Daoy (cell line): ENCODE measurements around the gene TGIF1. TPM values are rescaled to one million over a fixed set of nuclear protein-coding genes. Genes with fewer than 3 reads are reported as not detected.

Experiments
- DNase-seq: peaks from one replicate; pipeline ENCODE4 v3.0.0-alpha.2; 2015; ENCODE audit warnings: low read depth
- total RNA-seq: library from RNA; depleted of rRNA; stranded (reverse); fragments of >200 nt; shearing (Covaris generic); gene quantifications from 2 replicates; pipeline ENCODE4 v1.2.3, GENCODE V29; 2014

The TGIF1 gene
- total RNA-seq, 1 experiment from 2014 or later = 48.0 TPM

DNA sequence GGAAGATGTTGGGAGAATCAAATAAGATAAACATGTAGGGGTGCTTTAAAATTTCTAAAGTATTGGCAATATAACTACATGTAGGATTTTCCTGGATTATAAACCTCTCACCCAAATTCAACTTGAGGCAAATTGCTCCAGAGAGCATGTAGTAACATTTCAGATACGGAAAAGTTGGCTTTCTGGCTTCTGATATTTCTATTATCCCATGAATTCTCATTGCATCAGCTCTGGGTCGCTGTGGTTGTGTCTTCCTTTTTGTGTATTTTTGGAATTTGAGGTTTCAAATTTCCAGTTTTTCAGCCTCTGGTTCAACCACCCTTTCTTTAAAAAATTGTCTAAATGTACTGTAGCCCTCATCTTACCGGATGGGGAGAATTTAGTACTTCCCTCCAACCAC, 32.3 kb downstream of the TGIF1 start:
- DNase-seq = no peak

DNA sequence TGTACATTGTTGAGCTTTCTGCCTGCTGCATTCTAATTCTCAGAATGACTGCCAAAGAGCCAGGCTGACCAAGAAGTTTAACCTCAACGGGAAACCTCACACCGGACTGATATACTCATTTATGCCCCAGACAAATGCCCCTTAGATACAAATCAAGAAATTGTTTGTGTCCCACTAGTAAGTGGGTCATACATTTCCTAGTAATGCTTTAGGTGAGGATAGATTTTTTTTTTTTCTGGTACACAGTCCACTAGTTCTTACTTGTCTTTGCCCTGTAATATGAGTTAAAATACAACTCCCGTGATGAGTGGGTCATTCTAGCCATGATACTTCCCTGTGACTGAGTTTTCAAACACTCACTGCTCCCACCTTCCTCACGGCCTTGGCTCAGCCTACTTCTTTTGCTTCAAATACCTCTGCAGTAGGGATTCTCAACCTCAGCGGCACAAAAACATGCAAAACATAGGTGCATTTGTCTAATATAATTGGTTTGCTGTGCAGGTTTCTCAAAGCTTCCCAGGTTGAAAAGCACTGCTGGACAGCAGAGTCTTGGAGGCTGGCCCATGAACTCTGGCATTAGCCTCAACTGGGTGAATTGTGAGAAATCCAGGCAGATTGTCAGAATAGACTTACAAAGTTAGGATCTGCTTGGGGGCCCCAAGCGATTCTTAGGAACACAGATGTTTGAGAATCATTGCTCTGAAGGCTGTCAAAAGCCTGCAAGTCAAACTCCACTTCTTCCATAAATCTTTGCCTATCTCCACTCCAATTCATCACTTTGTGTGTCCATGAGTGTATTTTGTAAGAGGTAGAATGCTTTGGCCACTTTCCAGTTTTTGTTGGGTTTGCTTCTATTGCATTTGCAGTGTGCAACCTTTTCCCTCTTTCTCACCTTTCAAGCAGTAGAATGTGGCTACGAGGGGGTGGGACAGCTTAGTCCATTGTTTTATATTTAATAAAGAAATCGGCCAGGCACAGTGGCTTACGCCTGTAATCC, 35.5 kb downstream of the TGIF1 start:
- no peak for DNase-seq

DNA sequence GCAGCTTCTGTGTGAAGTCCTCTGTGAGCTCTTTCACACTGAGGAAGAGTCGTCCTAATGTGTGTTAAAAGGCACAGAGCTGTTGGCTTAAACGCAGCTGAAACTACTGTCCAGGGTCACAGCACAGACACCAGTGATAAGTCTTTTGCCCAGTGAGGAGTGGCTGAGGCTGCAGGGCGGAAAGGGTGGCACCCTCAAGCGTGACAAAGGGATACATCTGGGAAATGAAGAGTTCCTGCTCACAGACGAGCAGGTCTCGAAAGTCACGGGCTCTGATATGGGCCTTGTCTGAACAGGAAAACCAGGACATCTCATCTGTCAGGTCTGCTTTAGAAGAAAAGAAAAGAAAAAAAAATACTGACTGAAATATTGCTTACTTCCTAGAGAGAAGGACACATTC, 36.5 kb downstream of the TGIF1 start:
- no peak for DNase-seq

DNA sequence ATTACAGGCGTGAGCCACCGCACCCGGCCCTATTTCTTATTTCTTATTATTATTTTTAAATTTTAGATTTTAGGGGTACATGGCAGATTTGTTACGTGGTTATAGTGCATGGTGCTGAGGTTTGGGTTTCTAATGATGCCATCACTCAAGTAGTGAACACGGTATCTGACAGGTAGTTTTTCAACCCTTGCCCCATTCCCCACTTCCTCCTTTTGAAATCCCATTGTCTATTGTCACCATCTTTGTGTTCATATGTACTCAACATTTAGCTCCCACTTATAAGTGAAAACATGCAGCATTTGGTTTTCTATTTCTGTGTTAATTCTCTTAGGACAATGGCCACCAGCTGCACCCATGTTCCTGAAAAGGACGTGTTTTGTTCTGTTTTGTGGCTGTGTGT, 39.5 kb downstream of the TGIF1 start:
- DNase-seq = no peak

DNA sequence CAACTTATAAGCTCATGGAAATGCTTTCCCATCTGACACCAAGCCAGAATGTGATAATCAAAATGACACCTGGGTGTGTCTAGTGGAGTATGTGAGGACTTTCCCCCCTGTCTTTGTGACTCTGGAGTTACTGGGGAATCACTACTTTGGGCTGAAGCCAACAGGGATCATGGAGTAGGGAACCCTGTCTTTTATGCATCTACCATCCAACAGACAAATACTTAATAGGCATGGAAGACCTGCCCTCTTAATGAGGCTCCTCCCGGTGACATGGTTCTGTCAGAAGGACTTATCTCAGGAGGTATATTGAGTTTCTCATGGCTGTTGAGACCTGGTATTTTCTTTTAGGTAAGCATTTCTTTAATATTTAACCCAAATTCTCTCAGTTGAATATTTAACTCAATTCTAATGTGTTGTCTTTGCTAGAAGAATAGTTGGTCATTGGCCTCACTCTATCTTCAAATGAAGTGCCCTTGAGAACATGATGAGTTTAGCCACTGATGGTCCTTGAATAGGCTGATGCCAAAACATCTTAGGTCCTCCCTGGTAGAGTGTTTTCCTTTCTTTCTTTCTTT, 42.1 kb downstream of the TGIF1 start:
- DNase-seq = no peak

DNA sequence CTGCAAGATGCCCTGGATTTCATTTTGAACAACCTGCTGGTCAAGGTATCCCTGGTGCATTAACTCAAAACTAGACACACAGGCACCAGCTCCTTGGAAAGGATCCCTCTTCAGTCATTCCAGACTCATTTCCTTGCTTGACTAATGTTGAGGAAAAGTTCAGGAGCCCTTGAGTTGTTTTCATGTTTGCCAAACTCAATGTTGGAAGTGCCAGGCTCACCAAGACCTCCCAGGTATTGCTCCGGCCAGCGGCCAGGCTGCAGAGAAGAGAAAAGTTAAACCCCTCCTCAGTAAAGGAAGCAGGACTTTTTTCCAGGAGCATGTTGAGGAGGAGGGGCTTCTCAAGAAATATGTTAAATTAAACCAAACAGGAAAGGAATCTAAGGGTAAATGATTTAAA, 42.7 kb downstream of the TGIF1 start:
- no peak for DNase-seq

DNA sequence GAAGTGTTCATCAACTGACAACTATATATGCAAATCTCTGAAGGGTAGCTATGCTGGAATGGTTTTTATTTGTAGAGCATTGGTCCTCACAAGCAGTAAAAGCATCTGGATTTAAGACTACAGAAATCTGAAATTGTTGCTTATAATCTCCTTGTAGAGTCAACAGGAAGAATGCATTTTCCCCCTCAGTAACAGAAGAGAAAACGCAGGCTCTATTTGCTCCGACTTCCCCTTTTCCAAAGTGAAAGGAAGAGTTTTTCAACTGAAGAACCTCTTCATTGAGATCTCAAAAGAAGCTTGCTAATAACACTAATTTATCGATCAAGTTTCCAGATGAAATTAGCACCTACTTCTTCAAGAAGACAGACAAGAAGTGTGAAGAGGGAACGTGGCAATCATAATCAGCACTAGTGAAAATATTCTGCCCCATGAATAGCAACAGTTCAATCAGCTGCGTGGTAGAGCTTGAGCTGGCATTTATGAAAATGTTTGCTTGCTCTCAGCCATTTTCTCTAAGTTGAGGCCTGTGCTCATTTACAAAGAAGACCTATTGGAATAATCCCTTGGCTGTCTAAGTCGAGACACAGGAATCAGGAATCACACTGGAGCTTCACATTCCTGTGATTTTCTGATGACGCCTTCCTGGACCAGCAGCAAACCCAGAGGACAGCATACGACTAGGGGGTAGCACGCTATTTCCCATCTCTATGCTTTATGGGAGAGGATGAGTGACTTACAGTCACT, 43.7 kb downstream of the TGIF1 start:
- no peak for DNase-seq

DNA sequence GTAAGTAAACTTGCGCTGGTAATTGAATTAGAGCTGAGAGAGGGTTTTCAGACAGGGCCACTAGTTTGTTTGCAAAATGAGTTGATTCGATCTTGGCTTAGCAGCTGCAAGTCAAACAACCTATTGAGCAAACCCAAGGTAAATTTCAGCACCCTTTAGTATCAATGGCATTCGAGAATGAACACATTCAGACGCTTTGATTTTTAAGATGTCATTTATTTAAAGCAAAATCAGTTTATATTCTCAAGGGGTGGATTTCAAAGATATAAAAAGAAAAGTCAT, 44.2 kb downstream of the TGIF1 start:
- no peak for DNase-seq

DNA sequence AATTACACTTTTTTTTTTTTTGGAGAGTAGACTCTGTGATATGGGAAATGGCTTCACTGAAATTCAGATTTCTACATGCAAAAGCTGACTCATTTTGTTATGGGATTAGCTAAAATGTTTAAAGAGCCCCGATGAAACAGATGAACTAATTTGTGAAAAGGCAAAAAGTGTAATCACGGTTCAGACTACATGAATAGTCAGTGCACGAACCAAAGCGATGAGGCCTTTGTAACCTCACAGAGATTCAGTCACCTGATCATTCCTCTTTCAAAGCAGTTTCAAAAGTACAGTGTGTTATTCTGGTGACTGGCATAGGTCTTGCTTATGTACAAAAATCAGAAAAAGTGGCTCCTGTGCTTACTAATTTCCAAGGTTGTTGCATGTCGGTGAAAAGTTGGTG, 44.6 kb downstream of the TGIF1 start:
- no peak for DNase-seq

DNA sequence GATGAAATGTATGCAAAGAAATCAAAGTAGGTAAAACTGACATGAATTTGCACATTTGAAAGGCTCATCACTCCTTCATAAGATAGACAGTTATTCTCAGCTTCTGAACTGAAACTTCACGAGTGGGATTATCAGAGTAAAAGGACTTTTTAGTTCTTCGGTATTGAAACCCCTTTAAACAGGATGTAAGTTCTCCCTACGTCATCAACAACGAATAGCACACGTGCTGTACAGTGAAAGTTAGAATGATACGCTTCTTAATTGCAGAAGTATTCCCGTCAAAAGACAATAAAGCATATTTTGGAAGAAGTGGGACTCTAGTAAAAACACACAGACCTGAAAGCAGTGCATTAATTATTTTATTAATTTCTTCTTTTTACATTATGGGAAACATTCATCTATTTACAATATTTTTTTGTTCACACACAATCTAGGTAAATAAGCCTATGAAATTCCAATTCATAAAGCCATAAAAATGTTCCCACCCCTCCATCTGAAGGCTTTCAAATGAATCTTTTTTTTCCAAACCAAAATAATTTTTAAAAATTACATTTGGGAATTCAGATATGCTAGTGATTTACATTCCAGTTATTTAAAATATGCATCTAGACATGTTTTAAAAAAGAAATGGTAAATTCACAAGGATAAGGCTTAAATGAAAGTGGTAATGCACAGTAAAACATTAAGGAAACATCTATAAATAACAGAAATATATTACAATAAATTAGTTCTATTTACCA, 45.9 kb downstream of the TGIF1 start:
- DNase-seq = no peak

DNA sequence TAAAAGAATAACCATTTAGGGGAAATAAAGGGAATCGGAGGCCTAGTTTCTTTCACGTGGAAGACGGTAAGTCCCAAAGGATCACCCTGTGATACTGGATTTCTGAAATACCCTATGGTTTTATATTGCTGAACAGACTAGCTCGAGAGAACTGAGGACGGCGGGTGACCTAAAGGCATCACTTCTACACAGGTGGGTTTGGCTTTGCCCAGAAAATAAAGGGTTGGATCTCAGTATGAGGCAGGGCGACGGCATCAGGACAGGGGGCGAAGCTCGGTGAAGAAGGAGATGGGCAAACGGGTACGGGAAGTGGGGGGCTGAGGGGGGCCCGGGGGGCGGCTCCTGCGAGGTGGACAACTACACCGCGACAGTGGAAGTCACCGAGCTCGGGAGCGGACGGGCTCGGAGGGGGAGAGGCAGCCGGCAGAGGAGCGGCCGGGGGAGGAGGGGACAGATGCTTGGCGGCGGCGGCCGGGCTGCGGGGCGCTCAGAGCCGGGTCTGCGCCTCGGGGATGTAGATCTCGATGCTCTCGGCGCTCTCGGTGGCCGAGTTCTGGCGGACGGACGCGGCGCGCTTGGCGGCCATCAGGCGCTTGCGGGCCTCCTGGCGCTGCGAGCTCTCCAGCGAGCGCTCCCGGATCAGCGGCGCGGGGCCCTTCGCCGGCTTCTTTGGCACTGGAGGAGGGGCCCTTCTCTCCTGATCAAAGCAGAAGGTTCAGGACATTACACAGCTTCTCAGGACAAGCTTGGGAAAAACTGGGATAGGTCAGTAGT, 48.9 kb downstream of the TGIF1 start:
- peak; percentile 21 for DNase-seq

DNA sequence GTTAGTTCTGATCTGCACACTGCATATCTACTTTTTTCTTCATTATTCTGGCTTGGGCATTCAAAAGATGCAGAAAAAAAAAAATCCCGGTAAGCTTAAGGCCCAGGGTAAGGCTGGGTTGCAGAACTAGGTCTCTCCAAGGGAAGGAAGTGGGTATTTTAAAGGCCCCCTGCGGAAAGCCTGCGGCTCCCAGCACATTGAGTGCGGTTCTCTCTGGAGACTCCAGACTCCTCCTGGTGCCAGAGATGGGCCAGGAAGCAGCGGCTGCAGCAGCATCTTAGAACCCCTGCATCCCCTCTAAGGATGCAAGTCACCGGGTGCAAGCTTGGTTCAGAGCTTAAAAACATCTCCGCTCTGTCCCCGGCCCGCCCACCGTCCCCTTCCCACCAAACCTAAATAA, 49.5 kb downstream of the TGIF1 start:
- DNase-seq = peak; percentile 48

DNA sequence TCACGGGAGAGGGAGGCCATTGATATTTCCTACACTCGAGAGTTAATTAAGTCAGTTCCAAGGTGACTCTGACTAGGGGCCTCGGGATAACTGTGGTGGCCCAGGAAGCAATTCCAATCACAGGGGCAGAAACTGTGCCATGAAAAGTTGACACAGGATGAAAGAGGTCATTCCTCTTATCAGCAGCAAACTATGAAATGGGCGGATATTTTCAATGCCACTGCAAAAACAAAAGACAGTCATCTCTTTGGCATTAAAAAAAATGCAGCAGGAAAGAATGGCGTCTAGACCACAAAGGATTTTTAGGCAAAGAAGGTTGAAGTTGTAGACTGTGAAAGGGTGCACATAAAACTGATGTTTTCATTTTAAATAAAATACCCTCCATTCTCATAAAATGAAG, 50.0 kb downstream of the TGIF1 start:
- DNase-seq = no peak

DNA sequence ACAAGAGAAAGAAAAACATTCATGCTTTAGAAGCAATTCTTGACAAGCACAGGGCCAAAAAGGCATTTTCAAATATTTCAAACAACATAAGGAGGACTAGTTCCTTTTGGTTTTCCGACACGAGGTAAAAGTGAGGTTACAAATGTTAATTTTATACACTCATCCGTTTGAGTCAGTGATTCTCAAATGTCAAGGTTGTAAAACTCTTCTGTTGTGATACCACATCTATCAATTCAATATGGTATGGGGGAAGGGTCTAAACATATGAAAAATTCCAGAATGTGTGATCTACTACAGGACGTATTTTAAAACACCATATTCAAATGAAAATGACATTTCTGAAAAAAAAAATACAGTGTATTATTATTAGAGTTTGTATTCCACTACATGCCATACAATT, 52.7 kb downstream of the TGIF1 start:
- DNase-seq = no peak

DNA sequence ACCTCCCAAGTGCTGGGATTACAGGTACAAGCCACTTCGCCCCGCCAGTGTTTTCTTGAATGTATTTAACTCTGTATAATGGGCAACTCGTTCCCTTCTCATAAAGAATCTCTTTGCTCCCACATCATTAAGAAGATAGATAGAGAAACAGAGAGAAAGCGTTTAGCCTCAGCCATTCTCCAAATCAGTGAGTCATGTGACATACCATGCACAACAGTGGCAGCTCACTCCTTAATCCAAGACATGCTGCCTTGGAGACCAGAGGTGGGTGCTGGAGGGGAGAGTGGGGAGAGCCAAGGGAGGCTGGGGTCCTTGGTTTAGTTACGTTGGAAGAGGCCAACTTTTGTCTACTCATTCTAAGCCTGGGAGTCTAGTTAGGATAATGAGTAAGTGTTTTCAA, 54.7 kb downstream of the TGIF1 start:
- DNase-seq = no peak

DNA sequence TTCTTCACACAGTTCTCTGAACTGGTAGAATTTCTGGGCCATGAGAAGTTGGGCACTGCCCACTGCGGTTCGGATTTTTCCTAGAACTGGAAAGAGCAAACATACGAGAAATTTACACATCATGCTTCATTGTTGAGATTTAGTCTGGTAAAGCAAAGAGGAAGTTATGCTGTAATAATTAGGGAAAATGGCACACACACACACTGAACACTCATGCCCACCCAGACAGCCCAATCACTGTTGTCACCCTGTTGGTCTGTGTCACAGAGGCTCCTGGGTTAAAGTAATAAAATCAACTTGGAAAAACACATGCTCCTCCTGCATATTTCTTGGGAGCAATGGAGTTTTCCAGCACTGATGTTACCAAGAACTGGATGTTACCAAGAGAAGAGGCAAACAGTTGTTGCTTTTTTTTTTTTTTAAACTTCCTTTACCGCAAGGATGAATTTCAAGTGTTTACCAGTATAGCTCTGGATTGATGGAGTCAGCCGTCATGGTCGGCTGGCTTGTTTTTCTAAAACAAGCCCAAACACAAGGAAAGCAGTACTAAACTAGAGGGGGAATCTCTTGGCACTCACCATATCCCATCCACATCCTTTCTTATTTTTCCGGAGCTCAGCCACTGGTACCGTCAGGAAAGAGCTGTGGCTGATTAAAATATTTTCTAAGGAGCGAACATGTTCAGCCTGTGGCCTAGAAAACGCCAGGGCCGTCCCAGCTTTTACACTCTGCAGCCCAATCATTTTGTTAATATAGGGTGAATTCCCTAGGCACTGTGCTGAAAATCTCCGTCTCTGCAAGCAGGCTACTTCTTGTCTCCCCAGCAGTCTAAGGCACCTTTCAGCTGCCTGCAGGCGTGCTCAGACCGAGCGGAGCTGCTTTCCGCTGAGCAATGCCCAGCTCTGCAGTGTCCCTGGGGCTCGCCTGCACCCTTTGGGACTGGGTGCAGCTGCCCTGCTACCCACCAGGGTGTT, 58.9 kb downstream of the TGIF1 start:
- DNase-seq = no peak
